ENCODE data around the gene TUBB1. TPM values are rescaled to one million over a fixed set of nuclear protein-coding genes. Genes with fewer than 3 reads are reported as not detected.

The TUBB1 gene
- total and polyA plus RNA-seq, 2 of the 4 experiments (the other 2 are of a cell fraction) = not detected

DNA sequence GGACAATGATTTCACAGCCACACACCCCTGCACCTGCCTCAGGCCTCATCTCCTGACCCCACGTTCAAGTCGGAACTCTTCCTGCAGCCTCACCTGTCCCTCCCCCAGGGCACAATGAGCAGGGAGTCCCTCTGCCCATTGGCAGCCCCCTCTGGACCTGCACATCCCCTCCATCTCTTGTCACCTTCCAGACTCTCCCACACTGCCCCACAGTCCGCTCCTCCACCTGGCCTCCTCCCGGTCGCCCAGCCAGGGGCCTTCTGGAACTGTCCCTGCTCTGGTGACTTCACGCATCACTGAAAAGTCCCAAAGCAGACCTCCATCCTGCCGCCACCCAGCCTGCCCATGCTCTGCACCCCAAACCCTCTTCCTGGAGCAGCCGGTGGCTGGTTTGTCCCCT lies 16.8 kb upstream of the TUBB1 start:
- Histone ChIP-seq H3K18ac (ENCODE audit: low read depth, low read length) (no peak overlapping the region), H3K36me3 (ENCODE audit: control insufficient read depth, insufficient read depth, low read length) (peaks cover 17% of the 10 kb centered on the region), H4K20me1 (ENCODE audit: insufficient read depth, low read length) (no peaks in the 10 kb centered on the region; the same call in 1 of the 2 replicates), H3K9me1 (ENCODE audit: insufficient read depth, low read length) (peaks cover 11% of the 10 kb centered on the region; the same call in 1 of the 2 replicates), H2BK20ac (ENCODE audit: low read depth, low read length) (no peak overlapping the region), H3K23ac (ENCODE audit: low read depth, low read length) (no peak overlapping the region), H3K56ac (ENCODE audit: extremely low read depth, insufficient read depth, low read length) (no peak overlapping the region), H2AFZ (replicated peaks; ENCODE audit: low read length, poor library complexity) (no peak overlapping the region), H4K91ac (ENCODE audit: insufficient read depth, low read depth, low read length) (no peak overlapping the region), H3K4me2 (ENCODE audit: low read depth, low read length) (no peak overlapping the region), H3K27me3 (ENCODE audit: control insufficient read depth, insufficient read depth, low read length) (no peaks in the 10 kb centered on the region), H3K9me3 (ENCODE audit: control insufficient read depth, insufficient read depth, low read length) (no peaks in the 10 kb centered on the region), H2BK120ac (ENCODE audit: low read depth, low read length) (no peak overlapping the region), H2BK15ac (ENCODE audit: low read depth, low read length) (no peak overlapping the region), H2BK5ac (ENCODE audit: low read depth, low read length, poor library complexity, severe bottlenecking) (no peak overlapping the region), H2AK5ac (ENCODE audit: low read depth, low read length) (no peak overlapping the region), H3K79me1 (ENCODE audit: low read depth in 1 of 2, low read length in 2 of 2) (peaks cover 10 to 35% of the 10 kb centered on the region in 2 experiments; a peak in 3 of 4 replicates), H3K9ac (ENCODE audit: low read depth, low read length) (no peak overlapping the region), H2AK9ac (replicated peaks; ENCODE audit: low read depth, low read length, poor library complexity) (no peak overlapping the region), H4K8ac (ENCODE audit: low read depth in 2 of 2, low read length in 2 of 2) (no peak overlapping the region), H3K27ac (ENCODE audit: insufficient read depth, low read length) (no peak overlapping the region), H3K4ac (ENCODE audit: low read depth, low read length) (no peak overlapping the region), H3K14ac (replicated peaks; ENCODE audit: low read depth, low read length) (no peak overlapping the region), H3K4me1 (ENCODE audit: control insufficient read depth, insufficient read depth, low read length) (peaks cover 12% of the 10 kb centered on the region), H3K4me3 (ENCODE audit: insufficient read depth, low read depth, low read length) (no peak overlapping the region), H4K5ac (ENCODE audit: low read depth, low read length) (no peak overlapping the region)
- CTCF ChIA-PET = no interaction called here
- POLR2A ChIA-PET (ENCODE audit: unreplicated experiment) = no interaction called here
- DNase-seq (no peak), ATAC-seq (ENCODE audit: low read depth) (no peak)
- dilution Hi-C loops (cut with HindIII; ENCODE audit: low sequenced_read_pairs, unreplicated experiment) = no loop called here
- intact Hi-C loops (cut with micrococcal nuclease) = no loop called here
- no TSS peak for BruUV-seq (replicated peaks)
- in situ Hi-C loops (cut with MboI; ENCODE audit: low sequenced_read_pairs) = no loop called here
- 100% methylated on average over 1 of the region's 8 CpGs; no CpG with 5 or more reads in 1 of the 2 experiments for WGBS, 2 experiments (ENCODE audit: extremely low coverage in 2 of 2, insufficient read length in 1 of 2)
- TF ChIP-seq, protein P1, sequence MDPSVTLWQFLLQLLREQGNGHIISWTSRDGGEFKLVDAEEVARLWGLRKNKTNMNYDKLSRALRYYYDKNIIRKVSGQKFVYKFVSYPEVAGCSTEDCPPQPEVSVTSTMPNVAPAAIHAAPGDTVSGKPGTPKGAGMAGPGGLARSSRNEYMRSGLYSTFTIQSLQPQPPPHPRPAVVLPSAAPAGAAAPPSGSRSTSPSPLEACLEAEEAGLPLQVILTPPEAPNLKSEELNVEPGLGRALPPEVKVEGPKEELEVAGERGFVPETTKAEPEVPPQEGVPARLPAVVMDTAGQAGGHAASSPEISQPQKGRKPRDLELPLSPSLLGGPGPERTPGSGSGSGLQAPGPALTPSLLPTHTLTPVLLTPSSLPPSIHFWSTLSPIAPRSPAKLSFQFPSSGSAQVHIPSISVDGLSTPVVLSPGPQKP (IDR thresholded peaks at IDR 0.05; ENCODE audit: borderline replicate concordance, low read depth, low read length) = no peak
- TF ChIP-seq MAZ (IDR thresholded peaks at IDR 0.05; ENCODE audit: borderline replicate concordance, low read depth, low read length) = no peak
- TF ChIP-seq POLR2A (IDR thresholded peaks at IDR 0.05; ENCODE audit: low read depth, low read length) = no peak
- no peak for TF ChIP-seq NFE2L2 (IDR thresholded peaks at IDR 0.05; ENCODE audit: low read depth, low read length)
- TF ChIP-seq FOS (IDR thresholded peaks at IDR 0.05; ENCODE audit: low read depth, low read length) = no peak
- no peak for TF ChIP-seq BHLHE40 (IDR thresholded peaks at IDR 0.05; ENCODE audit: low read depth, low read length)

Data from IMR-90 (cell line).